NAMALWA (cell line): Measurements from ENCODE around the gene WDR64.
"Not testable (repeated sequence)": the region's sequence is repeated elsewhere in the genome, so short reads cannot be mapped to it uniquely, and the experiment has no call there.

Experiments used
- DNase-seq: peaks from one replicate; pipeline ENCODE4 v3.0.0-alpha.2; 2015; ENCODE audit warnings: low spot score

The WDR64 gene

DNA sequence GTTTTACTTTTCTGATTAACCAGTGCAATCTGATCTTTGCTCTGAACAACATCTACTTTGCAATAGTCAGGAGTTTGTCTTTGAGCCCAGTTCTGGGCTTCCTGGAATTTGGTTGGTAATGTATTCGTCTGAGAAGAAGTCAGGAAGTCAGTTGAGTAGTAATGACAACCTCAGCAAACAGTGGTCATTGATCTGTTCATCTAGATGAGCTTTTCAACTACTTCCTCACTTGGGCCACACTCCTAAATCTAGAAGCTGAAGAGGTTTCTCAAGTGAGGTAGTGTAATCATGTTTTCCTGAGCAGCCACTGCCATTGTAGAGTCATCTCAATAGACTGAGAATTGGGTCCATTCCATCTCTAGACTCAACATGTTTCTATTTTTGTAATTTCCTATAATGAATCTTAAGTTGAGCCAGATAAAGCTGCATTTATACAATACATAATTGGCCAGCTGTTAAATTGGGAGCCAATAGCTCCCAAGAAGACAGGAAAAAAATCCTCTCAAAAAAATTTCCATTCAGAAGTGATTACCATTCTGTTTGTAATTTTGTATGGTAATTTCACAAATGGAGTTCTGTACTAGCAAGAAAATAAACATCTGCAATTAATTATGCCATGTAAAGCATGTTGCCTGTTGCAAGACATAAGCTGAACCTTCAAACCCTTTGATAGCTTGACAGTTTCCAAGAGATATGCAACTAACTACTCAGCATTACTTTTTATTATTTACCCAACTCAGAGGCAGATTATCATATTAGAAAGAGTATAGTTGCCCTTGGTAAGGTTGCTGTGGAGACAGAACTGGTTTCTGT lies 49.6 kb downstream of the WDR64 start:
- no peak for DNase-seq

DNA sequence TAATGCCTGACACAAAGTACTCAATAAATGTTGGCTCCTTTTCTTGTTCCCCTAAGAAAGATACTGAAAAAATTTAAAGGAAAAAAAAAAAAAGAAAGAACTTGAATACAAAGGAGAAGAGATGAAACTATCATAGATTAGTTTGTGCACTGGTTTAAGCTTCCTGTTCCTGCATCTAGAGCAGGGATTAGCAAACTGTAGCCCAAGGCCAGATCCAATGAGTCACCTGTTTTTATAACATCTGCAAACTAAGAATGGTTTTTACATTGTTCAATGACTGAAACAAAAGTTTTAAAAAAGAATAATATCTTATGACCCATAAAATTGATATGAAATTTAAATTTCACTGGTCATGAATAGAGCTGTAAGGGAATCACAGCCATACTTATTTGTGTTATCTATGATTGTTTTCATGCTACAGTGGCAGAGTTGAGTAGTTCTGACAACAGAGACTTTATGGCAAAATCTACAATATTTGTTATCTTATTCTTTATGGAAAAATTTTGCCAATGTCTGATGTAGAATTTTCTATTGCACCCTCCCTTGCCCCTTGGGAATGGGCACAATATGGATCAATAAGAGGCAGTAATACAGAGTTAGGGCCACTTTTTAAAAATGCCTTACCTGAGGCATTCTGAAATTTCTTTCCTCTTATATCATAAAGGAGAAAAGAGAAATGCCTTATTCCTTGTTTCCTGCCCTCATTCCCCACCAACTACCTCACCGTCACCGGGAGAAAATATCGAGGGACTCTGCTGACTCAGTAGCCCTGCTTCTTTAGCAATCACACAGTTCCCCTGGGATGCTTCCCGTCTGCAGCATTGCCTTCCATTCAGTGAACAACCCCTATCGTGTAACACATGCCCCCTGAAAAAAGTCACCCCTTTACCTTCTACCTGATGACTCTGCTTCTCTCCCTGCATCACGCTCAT lies 50.6 kb downstream of the WDR64 start:
- no peak for DNase-seq

DNA sequence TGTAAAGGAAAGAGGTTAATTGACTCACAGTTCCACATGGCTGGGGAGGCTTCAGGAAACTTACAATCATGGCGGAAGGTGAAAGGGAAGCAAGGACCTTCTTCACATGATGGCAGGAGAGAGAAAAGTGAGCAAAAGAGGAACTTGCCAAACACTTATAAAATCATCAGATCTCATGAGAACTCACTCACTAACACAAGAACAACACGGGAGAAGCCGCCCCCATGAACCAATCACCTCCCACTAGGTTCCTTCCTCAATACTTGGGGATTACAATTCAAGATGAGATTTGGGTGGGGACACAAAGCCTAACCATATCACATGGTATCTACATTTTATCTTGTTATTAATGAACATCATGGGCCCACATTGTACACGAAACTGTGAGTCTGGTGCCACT lies 51.7 kb downstream of the WDR64 start:
- DNase-seq: not testable (repeated sequence)

DNA sequence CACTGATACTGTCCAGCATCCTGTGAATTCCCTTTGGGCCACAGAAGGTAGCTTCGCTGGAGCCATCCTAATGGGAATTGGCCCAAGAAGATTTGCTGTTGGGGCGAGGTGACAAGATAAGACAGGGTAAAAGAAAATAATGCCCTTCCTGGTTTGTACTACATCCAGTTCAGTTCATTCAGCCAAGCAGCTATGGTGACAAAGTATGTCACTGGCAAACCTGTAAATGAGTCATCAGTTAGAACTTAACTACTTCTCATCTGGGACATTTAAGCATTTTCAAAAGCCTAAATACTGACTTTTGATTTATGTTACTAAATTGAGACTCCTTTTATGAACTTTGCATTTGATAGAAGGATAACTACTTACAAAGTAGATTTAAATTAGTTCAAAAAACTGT lies 54.2 kb downstream of the WDR64 start:
- DNase-seq: no peak

DNA sequence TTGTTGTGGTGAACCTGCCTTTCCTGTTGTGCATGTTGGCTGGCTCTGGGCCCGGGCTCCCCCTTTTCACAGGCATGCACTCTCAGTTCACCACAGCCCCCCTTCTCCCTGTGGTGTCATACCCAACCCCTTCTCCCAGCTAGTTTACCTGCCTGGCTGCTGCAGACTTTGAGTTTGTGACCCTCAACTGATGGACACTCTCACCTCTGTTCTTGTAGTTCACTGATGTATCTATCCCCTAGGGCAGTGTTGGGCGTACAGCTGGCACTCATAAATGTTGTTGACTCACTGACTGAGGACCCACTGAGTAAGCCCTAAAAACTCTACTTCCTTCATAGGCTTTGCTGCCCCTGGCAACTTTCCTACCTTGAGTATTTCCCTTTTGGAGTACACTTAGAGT lies 54.9 kb downstream of the WDR64 start:
- DNase-seq: no peak

DNA sequence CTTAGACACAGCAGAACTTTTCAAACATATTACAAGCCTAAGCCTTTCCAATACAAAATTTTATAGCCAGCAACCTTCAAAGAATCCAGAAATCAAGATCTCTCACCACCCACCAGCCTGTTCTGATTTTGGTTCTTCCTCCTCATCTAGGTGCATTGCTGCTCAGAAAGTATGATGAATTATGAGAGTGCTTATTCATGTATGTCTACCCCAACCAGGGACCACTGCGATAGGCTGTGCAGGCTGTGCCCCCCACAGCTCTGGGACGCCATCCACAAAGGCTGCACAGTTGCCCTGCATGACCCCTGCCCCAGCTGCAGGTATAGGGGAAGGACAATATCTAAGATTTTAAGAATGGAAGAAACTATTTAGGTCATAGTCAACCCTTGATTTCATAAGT lies 55.4 kb downstream of the WDR64 start:
- DNase-seq: no peak

DNA sequence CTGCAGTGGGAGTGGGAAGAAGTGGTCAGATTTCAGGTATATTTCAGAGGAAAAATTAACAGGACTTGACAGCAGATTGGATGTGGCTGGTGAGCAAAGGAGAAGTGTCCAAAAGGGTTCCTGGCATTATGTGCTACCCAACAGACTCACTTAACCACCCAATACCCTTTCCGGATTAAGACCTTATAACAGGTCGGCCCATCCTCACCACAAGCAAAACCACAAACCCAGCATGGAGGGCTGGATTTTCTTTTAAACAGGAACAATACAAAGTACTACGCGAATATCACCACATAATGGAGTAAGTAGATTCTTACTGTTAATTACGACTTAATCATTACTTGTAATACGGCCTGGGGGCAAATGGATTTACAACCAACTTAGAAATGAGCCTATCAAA lies 59.2 kb downstream of the WDR64 start:
- no peak for DNase-seq

DNA sequence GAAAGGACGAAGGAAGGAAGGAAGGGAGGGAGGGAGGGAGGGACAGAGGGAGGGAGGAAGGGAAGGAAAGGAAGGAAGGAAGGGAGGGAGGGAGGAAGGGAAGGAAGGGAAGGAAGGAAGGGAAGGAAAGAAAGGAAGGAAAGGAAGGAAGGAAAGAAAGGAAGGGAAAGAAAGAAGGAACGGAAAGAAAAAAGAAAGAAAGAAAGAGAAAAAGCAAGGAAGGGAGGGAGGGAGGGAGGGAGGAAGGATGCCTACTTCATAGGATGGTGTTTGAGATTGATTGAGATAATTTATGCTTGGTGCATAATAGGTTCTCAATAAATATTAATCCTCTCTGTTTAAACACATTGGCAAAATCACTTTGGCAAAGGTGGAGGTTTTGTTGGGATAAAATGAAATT lies 61.2 kb downstream of the WDR64 start:
- DNase-seq: no peak

DNA sequence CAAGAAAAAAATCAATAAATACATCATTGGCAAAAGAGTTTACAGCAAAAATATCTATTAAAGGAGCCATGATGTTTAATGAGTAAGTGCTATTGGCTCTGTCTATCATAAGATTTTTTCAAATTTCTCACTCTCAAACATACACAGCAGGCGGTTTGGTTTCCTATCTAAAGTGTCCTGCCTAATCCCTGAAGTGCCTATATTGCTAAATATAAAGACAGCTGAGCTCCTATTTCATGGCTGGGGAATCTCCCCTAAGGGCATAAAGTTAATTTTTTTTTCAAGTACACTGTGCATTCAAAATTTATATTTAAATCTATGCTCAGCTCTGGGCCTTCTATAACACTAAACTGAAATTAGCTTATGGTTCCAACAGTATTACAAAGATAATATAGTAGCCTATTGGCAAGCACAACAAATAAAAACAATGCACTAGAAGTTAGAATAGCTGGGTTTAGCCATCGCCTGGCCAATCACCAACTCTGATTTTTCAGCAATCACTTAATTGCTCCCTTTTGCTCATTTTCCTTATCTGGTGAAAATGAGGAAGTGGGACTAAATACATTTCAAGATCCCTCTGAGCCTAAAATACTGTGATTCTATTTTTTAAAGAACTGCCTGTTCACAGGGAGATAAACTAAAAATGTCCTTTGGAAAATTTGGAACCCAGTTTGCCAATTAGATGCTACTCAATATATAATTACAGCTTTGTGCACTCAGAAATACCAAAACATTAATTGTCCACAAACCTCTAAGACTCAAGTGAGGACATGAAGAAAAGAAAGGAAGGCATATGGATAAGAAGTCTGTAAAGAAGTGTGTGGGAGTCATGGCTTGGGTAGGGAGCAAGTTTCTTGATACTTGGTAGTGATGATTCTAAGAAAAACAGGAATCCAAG lies 62.5 kb downstream of the WDR64 start:
- DNase-seq: no peak

DNA sequence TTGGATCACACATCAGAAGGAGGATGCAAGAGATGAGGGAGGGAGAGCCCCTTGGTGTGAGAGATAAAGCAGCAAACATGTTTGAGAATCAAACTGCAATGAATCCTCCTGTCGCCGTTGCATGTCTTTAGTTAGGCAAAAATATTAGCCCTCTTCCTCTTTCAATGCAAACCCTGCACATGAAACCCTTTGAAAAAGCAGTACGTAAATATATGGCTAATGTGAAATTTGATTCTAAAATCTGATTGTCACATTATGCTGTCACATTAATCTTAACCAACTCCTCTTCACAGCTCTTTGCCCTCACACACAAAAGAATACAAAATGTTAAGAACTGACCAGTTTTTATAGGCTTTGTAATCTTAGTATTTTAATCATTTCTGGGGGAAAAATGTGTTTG lies 63.4 kb downstream of the WDR64 start:
- no peak for DNase-seq

DNA sequence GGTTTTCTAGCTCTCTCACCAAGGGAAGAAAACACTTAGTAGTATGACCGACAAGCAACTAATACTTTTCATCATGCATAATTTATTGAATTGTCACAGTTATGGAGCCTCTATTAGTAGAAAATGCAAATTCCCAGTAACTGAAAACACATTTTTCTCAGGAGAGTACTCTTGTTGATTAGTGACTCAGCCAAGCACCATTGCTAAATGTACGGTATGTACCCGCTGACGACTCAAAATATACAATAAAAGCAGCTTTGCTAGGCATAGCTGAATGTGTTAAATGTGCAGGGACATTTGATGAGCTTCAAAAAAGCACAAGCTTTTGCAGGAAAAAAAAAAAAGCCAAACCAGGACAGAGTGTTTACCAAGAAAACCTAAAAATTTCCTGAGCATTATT lies 63.9 kb downstream of the WDR64 start:
- no peak for DNase-seq

DNA sequence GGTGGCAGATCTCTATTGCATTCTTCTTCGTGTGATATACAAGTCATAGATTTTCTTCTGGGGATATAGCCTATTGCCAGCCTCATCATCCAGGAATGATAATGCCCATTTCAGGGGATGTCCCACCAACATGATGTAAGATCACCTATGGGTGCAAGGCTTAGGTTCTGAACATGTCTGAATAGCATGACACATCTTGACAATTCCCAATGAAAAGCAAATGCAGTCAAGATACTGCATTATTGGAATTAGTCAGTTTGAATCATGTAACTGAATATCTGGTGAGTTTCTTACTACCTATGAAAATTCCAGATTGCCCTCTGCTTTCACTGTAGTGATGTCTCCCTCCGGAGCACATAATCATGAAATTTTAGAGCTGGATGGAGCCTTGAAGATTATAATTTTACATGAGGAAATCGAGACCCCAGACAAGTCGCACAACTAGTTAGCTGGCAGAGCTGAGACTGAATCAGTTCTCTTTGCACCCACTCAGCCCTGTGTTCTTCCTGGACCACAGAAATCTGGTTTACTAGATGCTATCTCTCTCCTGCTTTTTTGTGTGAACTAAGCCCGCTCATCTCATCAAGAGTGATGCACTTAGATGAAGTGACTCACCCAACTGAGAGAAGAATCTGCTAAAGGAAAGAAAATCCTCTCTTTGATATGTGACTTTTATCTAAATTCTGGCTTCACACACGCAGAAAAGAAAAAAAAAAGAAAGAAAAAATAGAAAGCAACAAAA lies 65.0 kb downstream of the WDR64 start:
- DNase-seq: no peak

DNA sequence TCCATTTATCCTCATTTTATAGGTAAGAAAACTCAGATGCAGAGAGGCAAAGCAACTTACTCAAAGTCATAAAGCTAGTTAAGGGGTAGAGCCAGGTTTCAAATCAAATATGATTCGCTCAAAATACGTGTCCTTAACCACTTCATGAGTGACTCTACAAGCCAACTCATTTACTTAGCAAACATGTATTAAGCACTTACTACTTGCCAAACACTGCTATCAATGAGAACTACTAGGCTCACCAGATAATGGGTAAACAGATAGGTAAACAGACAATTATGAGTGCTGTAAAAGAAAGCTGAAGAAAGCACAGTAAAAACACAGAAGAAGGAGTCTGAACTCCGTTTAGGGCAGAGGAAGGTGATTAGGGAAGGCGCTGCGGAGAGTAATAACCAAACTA lies 65.9 kb downstream of the WDR64 start:
- DNase-seq: no peak

DNA sequence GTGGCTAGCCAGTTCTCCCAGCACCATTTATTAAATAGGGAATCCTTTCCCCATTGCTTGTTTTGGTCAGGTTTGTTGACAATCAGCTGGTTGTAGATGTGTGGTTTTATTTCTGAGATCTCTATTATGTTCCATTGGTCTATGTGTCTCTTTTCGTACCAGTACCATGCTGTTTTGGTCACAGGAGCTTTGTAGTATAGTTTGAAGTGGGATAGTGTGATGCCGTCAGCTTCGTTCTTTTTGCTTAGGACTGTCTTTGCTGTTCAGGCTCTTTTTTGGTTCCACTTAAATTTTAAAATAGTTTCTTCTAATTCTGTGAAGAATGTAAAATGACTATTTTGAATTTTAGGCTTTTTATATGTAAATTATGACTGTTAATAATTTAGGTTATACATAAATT lies 68.9 kb downstream of the WDR64 start:
- no peak for DNase-seq

DNA sequence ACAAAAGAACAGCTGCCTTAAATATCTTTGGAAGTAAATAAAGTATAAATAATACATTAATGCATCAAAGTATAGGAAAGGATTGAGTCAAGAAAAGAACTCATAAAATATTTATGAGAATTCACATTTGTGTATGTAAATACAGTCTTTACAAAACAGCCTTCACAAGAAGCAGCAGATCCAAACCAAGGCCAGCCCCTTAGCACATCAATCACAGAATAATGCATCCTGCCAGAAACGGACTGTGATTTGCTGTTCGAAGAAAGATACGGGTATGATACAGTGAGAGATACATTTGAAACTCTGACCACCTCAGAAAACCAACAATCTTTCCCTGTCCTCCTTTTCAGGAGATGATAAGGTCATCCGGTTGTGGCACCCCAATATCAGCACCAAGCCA lies 70.9 kb downstream of the WDR64 start:
- no peak for DNase-seq

DNA sequence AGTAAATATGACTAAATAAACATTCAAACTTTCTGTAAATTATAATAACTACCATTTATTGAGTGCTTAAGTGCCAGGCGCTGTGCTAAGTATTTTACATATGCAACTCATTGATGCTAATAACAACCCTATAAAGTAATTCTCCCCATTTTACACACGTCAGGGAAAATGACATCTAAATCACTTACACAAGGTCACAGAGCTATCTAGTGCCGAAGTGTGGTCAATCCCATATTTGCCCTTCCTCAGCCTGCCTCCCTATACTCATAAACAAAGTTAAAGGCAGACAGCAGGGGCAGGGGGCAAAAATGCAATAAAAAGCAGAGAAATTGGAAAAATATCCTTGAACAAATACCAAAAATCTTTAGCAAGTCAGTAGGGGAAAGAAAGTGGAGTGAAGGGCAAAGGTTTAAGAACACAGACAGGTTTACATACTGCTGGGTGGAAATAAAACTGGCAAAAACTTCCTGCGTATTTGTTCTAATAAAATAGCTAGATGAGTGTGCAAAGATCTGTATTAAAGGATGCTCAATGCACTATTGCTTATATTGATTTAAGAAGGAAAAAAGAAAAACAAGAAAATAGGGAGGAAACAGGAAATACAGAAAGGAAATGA lies 72.8 kb downstream of the WDR64 start:
- DNase-seq: no peak

DNA sequence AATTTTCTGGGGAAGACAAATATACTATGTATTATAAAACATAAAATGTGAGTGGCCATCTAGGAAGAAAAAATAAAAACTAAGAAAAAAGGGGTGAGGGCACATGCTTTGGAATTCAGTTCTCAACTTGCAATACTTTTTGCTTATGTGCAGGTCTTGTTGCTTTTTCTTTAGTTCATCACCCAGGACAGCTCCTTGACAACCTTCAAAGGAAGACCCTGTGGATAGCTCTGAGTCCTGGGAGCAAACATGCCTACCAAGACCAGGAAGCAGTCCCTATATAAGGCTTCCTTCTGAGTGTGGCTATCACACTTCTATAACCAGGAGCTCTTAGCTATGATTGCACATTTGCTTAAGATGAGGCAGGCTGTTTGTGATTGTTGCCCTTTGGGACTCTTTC lies 78.0 kb downstream of the WDR64 start:
- no peak for DNase-seq

DNA sequence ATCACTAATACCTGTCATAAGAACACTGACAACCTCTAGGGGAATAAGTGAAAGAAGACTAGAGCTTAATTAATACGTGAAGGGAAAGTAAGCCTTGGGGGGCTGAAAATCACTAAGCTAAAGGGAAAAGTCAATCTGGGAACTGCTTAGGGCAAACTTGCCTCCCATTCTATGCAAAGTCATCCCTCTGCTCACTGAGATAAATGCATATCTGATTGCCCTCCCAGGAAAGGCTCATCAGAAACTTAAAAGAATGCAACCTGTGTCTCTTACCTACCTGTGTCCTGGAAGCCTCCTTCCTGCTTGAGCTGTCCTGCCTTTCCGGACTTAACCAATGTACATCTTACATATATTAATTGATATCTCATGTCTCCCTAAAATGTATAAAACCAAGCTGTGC lies 81.8 kb downstream of the WDR64 start:
- DNase-seq: no peak

DNA sequence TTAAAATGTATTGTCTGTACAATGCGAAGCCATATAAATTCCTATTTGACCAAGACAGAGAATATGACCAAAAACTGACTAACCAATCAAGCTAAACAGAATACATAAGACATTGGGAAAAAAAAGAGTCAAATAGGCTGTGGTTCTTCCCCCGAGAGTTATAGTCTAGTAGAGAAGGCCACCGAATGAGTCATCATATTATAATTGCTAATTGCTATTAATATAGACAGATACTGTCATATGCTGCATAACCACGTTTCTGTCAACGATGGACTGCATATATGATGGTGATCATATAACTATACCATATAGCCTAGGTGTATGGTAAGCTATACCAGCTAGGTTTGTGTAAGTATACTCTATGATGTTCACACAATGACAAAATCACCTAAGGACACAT lies 82.5 kb downstream of the WDR64 start:
- no peak for DNase-seq

DNA sequence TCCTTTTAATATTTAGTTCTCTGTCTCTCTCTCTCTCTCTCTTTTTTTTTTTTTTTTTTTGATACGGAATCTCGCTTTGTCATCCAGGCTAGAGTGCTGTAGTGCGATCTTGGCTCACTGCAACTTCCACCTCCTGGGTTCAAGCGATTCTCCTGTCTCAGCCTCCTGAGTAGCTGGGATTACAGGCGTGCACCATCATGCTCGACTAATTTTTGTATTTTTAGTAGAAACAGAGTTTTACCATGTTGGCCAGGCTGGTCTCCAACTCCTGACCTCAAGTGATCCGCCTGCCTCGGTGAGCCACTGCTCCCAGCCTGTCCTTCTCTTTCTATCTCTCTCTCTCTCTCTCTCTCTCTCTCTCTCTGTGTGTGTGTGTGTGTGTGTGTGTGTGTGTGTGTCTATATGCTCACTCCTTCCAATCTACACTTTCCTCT lies 83.4 kb downstream of the WDR64 start:
- DNase-seq: not testable (repeated sequence)

DNA sequence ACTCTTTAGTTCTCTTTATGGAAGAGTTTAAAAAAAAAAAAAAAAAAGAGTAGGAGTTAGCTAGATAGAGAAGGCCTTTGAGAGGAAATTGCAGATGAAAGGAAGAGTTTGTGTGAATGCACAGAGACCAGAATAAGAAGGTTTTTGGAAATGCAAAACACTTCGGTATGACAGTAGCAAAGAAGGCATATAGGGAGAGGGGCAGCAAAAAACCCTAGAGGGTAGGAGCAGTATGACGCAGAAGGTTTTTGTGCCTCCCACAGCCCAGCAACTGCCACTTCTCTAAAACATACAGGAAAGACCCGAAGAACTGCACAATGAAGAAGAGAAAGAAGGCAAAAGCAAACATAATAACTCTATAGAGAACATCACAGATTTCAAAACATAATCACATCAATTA lies 84.3 kb downstream of the WDR64 start:
- DNase-seq: no peak
